Liver (tissue), 9 donors: Measurements from ENCODE around the gene NR2C1. TPM values are rescaled to one million over a fixed set of nuclear protein-coding genes. Genes with fewer than 3 reads are reported as not detected.
"Not testable (repeated sequence)": the region's sequence is repeated elsewhere in the genome, so short reads cannot be mapped to it uniquely, and the experiment has no call there.

Source experiments
- DNase-seq: peaks from one replicate; pipeline ENCODE4 v3.0.0-alpha.2; 2017; ENCODE audit warnings: low spot score
- H3K27ac ChIP-seq, 2 donors: one replicate each; pipeline ENCODE4 v1.7.0; 2013; ENCODE audit warnings: inconsistent platforms in 2 of 2, low read length in 2 of 2, control low read depth in 1 of 2, low read depth in 1 of 2, mild to moderate bottlenecking in 1 of 2
- H3K27me3 ChIP-seq, 4 donors: one replicate each; pipeline versions ENCODE4 v1.6.1 to v1.7.0; 2013; ENCODE audit warnings: low read length in 3 of 4, inconsistent platforms in 1 of 4, mild to moderate bottlenecking in 1 of 4, moderate library complexity in 1 of 4; ENCODE audit not compliant: control insufficient read depth in 4 of 4, insufficient read depth in 4 of 4
- H3K36me3 ChIP-seq, 4 donors: one replicate each; pipeline versions ENCODE4 v1.6.1 to v1.7.0; 2013; ENCODE audit warnings: low read length in 3 of 4, mild to moderate bottlenecking in 3 of 4, low read depth in 1 of 4, moderate library complexity in 1 of 4; ENCODE audit not compliant: control insufficient read depth in 4 of 4, insufficient read depth in 3 of 4
- H3K4me1 ChIP-seq, 4 donors: one replicate each; pipeline versions ENCODE4 v1.6.1 to v1.7.0; 2013; ENCODE audit warnings: low read length in 3 of 4, mild to moderate bottlenecking in 3 of 4, moderate library complexity in 1 of 4; ENCODE audit not compliant: control insufficient read depth in 4 of 4, insufficient read depth in 4 of 4
- H3K4me3 ChIP-seq, 3 donors: one replicate each; pipeline versions ENCODE4 v1.6.1 to v1.7.0; 2013; ENCODE audit warnings: low read length in 3 of 3, control low read depth in 1 of 3, low read depth in 1 of 3, mild to moderate bottlenecking in 1 of 3
- H3K9ac ChIP-seq, 2 donors: one replicate each; pipeline ENCODE4 v1.7.0; 2013; ENCODE audit warnings: low read length in 2 of 2, mild to moderate bottlenecking in 2 of 2, moderate library complexity in 2 of 2, control low read depth in 1 of 2, low read depth in 1 of 2
- H3K9me3 ChIP-seq, 4 donors: one replicate each; pipeline versions ENCODE4 v1.6.1 to v1.7.0; 2013; ENCODE audit warnings: low read length in 3 of 4; ENCODE audit not compliant: control insufficient read depth in 4 of 4
- ATF3 ChIP-seq: IDR thresholded peaks from 2 replicates; pipeline ENCODE4 v1.6.1; 2016; ENCODE audit warnings: antibody characterized with exemption
- CTCF ChIP-seq: fragments of 150-350 bp; IDR thresholded peaks from 2 replicates; pipeline ENCODE4 v1.5.1; 2017; ENCODE audit warnings: improper control_type of control experiment, low read depth, low read length; ENCODE audit not compliant: missing input control
- EGR1 ChIP-seq, 2 donors: IDR thresholded peaks; 2 replicates each; pipeline ENCODE4 v1.6.1; 2016 to 2018; ENCODE audit warnings: antibody characterized with exemption in 2 of 2, low read depth in 2 of 2
- FOXA1 ChIP-seq: IDR thresholded peaks from 2 replicates; pipeline ENCODE4 v1.6.1; 2016; ENCODE audit warnings: antibody characterized with exemption
- HNF4A ChIP-seq, 2 donors: conservative IDR thresholded peaks; 2 replicates each; pipeline ENCODE4 v1.6.1; 2016; ENCODE audit warnings: antibody characterized with exemption in 2 of 2, mild to moderate bottlenecking in 2 of 2
- JUND ChIP-seq, 2 donors: IDR thresholded peaks; 2 replicates each; pipeline ENCODE4 v1.6.1; 2016; ENCODE audit warnings: antibody characterized with exemption in 2 of 2
- MAX ChIP-seq: IDR thresholded peaks from 2 replicates; pipeline ENCODE4 v1.6.1; 2016; ENCODE audit warnings: antibody characterized with exemption
- REST ChIP-seq: IDR thresholded peaks from 2 replicates; pipeline ENCODE4 v1.6.1; 2016; ENCODE audit warnings: antibody characterized with exemption, mild to moderate bottlenecking
- SP1 ChIP-seq: IDR thresholded peaks from 2 replicates; pipeline ENCODE4 v1.6.1; 2018; ENCODE audit warnings: antibody characterized with exemption, mild to moderate bottlenecking
- ZBTB33 ChIP-seq: IDR thresholded peaks from 2 replicates; pipeline ENCODE4 v1.6.1; 2016; ENCODE audit warnings: antibody characterized with exemption
- WGBS: extraction: QIAGEN DNeasy Blood & Tissue Kit; methylation state at CpG from one replicate; pipeline ENCODE4 v1.1.7; 2013; 5-methylcytosine and 5-hydroxymethylcytosine counted together
- polyA plus RNA-seq, 2 donors: library from polyadenylated mRNA; stranded (reverse) in 1 of 2; unstranded in 1 of 2; fragments of 200-250 nt in 1 of 2; fragments of >200 nt in 1 of 2; fragmentation: Nextera tagmentation in 1 of 2; extraction: Ambion mirVana in 1 of 2; gene quantifications; one replicate each; pipeline versions ENCODE4 v1.2.1 to v1.2.3, GENCODE V29; 2013 to 2015
- total RNA-seq, 2 donors: library from RNA; depleted of rRNA; stranded (reverse); fragments of >200 nt; gene quantifications; one replicate each; pipeline ENCODE4 v1.2.3, GENCODE V29; 2014
- donor health status: healthy.
- donor health status: healthy.
- donor health status: healthy.
- donor health status: healthy.
- donor health status: healthy.

Gene NR2C1
- total and polyA plus RNA-seq, 4 donors: 8.3 to 32.0 (median 21.0) TPM

- Histone ChIP-seq H3K9ac (no peak overlapping the region), H3K27ac (no peak overlapping the region), H3K9me3 (no peaks in the 10 kb centered on the region), H3K36me3 (peaks cover 0 to 6% (median 3%) of the 10 kb centered on the region in 4 donors), H3K4me3 (no peak overlapping the region), H3K27me3 (no peaks in the 10 kb centered on the region), H3K4me1 (peaks cover 0 to 8% (median 4%) of the 10 kb centered on the region in 4 donors)
- TF ChIP-seq FOXA1 (no peak), SP1 (no peak), JUND (IDR thresholded peaks at IDR 0.05) (no peak), ATF3 (no peak), CTCF (no peak), HNF4A (conservative IDR thresholded peaks at IDR 0.05) (no peak)
- no peak for DNase-seq
Measured at GRCh38 chr12:94997726-94998125, 75.7 kb downstream of the NR2C1 start.

- Histone ChIP-seq H3K9ac (no peak overlapping the region), H3K36me3 (peaks cover 2 to 7% (median 4%) of the 10 kb centered on the region in 4 donors), H3K4me3 (no peak overlapping the region), H3K27me3 (no peaks in the 10 kb centered on the region), H3K4me1 (peaks cover 0 to 5% (median 0%) of the 10 kb centered on the region in 4 donors), H3K27ac (no peak overlapping the region), H3K9me3 (no peaks in the 10 kb centered on the region)
- TF ChIP-seq REST: no peak
- TF ChIP-seq EGR1 (IDR thresholded peaks at IDR 0.05; ENCODE audit: low read depth in 2 of 2): no peak
- TF ChIP-seq FOXA1: no peak
- TF ChIP-seq MAX: no peak
- WGBS: 95% methylated on average over 6 of the region's 6 CpGs
- no peak for DNase-seq
Measured at GRCh38 chr12:94997061-94997460, 76.4 kb downstream of the NR2C1 start.

GRCh38 chr12:94994312-94994711, 79.1 kb downstream of the NR2C1 start:
- H3K36me3 ChIP-seq: peaks cover 2 to 7% (median 3%) of the 10 kb centered on the region in 4 donors
- TF ChIP-seq ATF3 (no peak), ZBTB33 (no peak)
- H3K27ac ChIP-seq: no peak overlapping the region
- H3K9me3 ChIP-seq: no peaks in the 10 kb centered on the region
- no peak for DNase-seq
- no peak overlapping the region for H3K4me3 ChIP-seq
- H3K27me3 ChIP-seq: no peaks in the 10 kb centered on the region
- 97% methylated on average over 2 of the region's 2 CpGs for WGBS
- no peaks in the 10 kb centered on the region for H3K4me1 ChIP-seq
- H3K9ac ChIP-seq: no peak overlapping the region

- H3K36me3 ChIP-seq, H3K9me3 ChIP-seq, H3K9ac ChIP-seq, DNase-seq, H3K27ac ChIP-seq, H3K4me3 ChIP-seq, H3K4me1 ChIP-seq, H3K27me3 ChIP-seq: not testable (repeated sequence)
- WGBS: 68% methylated on average over 3 of the region's 3 CpGs
Measured at GRCh38 chr12:94993855-94994254, 79.6 kb downstream of the NR2C1 start.
